Subcutaneous abdominal adipose tissue (tissue), 5 donors: ENCODE measurements around the gene VPS37B.

ENCODE experiments used
- H3K27ac ChIP-seq: one replicate; pipeline ENCODE4 v1.7.0; 2013; ENCODE audit warnings: low read depth, mild to moderate bottlenecking, inconsistent platforms, low read length, moderate library complexity
- H3K27me3 ChIP-seq, 5 donors: one replicate each; pipeline ENCODE4 v1.7.0; 2013; ENCODE audit warnings: low read length in 5 of 5, inconsistent platforms in 1 of 5; ENCODE audit not compliant: control insufficient read depth in 5 of 5, insufficient read depth in 4 of 5
- H3K36me3 ChIP-seq, 5 donors: one replicate each; pipeline ENCODE4 v1.7.0; 2013; ENCODE audit warnings: low read length in 5 of 5; ENCODE audit not compliant: control insufficient read depth in 5 of 5, insufficient read depth in 5 of 5
- H3K4me1 ChIP-seq, 5 donors: one replicate each; pipeline ENCODE4 v1.7.0; 2013; ENCODE audit warnings: low read length in 5 of 5, mild to moderate bottlenecking in 3 of 5, moderate library complexity in 1 of 5; ENCODE audit not compliant: control insufficient read depth in 5 of 5, insufficient read depth in 5 of 5
- H3K4me3 ChIP-seq, 5 donors: one replicate each; pipeline ENCODE4 v1.7.0; 2013; ENCODE audit warnings: low read length in 5 of 5, low read depth in 1 of 5
- H3K9ac ChIP-seq, 5 donors: one replicate each; pipeline ENCODE4 v1.7.0; 2013; ENCODE audit warnings: low read length in 5 of 5, mild to moderate bottlenecking in 4 of 5, moderate library complexity in 3 of 5
- H3K9me3 ChIP-seq, 5 donors: one replicate each; pipeline ENCODE4 v1.7.0; 2013; ENCODE audit warnings: low read length in 5 of 5; ENCODE audit not compliant: control insufficient read depth in 5 of 5
- donor health status: healthy.
- donor health status: healthy.
- donor health status: healthy.
- donor health status: healthy.
- donor health status: healthy.

VPS37B gene

DNA sequence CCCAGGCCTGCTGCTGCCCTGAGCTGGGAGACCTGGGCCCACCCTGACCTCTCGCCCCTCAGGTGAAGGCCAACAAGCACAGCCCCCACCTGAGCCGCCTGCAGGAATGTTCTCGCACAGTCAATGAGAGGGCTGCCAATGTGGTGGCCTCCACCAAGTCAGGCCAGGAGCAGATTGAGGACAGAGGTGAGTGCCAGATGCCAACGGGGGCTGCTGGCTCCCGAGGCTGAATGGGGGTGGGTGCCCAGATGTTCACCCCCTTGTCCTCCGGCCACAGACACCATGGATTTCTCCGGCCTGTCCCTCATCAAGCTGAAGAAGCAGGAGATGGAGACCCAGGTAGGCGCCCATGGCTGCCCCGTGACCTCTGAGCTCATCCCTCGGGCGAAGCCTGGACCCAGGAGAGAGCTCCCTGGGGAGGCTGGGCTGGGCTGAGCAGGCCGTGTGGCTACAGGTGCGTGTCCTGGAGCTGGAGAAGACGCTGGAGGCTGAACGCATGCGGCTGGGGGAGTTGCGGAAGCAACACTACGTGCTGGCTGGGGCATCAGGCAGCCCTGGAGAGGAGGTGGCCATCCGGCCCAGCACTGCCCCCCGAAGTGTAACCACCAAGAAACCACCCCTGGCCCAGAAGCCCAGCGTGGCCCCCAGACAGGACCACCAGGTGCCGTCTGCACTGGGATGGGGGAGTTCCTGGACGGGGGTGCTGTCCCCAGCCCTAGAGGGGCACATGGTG is 34.9 kb downstream of the VPS37B start:
- H3K36me3 ChIP-seq, result peaks cover 0 to 42% (median 20%) of the 10 kb centered on the region in 5 donors
- H3K4me1 ChIP-seq, result peaks cover 0 to 49% (median 28%) of the 10 kb centered on the region in 5 donors
- no peaks in the 10 kb centered on the region for H3K27me3 ChIP-seq

DNA sequence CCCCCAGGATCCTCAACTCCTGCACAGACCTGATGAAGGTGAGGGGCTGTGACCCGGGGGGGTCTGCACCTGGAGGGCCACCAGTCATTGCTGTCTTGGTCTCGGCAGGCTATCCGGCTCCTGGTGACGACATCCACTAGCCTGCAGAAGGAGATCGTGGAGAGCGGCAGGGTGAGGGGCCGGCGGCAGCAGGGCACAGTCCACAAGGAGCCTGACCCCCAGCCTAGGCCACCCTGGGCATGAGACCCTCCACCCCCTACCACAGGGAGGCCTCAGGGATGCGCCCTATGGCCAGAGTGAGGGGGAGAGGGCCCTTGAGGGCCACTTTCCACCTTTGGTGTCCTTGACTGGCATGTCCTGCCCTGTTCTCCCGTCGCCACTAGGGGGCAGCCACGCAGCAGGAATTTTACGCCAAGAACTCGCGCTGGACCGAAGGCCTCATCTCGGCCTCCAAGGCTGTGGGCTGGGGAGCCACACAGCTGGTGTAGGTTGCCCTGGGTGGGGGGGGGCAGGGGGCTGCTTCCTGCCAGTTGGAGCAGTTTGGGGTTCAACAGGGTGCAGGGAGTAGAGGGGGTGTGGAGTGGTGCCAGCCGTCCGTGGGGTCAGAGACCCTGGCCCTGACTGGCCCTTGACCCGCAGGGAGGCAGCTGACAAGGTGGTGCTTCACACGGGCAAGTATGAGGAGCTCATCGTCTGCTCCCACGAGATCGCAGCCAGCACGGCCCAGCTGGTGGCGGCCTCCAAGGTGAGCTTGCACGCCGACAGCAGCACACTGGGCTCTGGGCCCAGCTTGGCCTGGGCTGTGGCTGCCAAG is 35.7 kb downstream of the VPS37B start:
- Histone ChIP-seq H3K9ac (no peak overlapping the region), H3K27ac (no peak overlapping the region)

More for the DNA sequence above, 34.9 kb downstream of the VPS37B start:
- Histone ChIP-seq H3K9me3 (no peaks in the 10 kb centered on the region), H3K9ac (no peak overlapping the region), H3K27ac (no peak overlapping the region), H3K4me3 (no peak overlapping the region)

DNA sequence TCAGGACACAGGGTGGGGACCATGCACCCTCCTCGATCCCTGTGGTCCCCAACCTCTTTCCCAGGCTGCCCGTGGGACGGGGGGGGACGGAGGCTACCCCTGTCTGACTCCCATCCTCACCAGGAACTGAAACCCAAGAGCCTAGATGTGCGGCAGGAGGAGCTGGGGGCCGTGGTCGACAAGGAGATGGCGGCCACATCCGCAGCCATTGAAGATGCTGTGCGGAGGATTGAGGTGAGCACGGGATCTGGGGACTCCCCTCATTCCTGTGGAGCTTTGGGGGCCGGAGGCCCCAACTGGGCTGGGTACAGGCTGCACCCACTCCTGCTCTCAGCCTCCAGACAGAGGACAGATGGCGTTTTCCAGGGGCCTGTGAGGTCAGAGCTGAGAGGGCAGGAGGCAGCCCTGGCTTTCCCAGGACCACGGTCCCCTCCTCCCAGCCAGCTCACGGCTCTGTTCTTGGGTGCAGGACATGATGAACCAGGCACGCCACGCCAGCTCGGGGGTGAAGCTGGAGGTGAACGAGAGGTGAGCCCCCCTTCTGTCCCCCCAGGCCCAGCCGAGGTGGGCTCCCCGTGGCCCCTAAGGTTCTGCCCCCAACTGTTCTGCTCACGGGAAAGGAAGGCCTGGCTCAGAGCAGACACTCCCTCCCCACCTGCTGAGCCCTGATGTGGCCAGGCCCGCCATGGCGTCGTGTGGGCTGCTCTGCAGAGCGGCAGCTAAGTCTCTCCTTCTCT is 36.5 kb downstream of the VPS37B start:
- Histone ChIP-seq H3K27me3 (no peaks in the 10 kb centered on the region), H3K4me1 (peaks cover 0 to 37% (median 28%) of the 10 kb centered on the region in 5 donors), H3K27ac (no peak overlapping the region), H3K36me3 (peaks cover 0 to 44% (median 23%) of the 10 kb centered on the region in 5 donors), H3K9me3 (no peaks in the 10 kb centered on the region), H3K4me3 (no peak overlapping the region), H3K9ac (no peak overlapping the region)

More for the DNA sequence above, 35.7 kb downstream of the VPS37B start:
- peaks cover 0 to 41% (median 28%) of the 10 kb centered on the region in 5 donors for H3K4me1 ChIP-seq
- no peaks in the 10 kb centered on the region for H3K9me3 ChIP-seq
- H3K27me3 ChIP-seq, result no peaks in the 10 kb centered on the region
- peaks cover 0 to 43% (median 22%) of the 10 kb centered on the region in 5 donors for H3K36me3 ChIP-seq
- H3K4me3 ChIP-seq, result no peak overlapping the region

DNA sequence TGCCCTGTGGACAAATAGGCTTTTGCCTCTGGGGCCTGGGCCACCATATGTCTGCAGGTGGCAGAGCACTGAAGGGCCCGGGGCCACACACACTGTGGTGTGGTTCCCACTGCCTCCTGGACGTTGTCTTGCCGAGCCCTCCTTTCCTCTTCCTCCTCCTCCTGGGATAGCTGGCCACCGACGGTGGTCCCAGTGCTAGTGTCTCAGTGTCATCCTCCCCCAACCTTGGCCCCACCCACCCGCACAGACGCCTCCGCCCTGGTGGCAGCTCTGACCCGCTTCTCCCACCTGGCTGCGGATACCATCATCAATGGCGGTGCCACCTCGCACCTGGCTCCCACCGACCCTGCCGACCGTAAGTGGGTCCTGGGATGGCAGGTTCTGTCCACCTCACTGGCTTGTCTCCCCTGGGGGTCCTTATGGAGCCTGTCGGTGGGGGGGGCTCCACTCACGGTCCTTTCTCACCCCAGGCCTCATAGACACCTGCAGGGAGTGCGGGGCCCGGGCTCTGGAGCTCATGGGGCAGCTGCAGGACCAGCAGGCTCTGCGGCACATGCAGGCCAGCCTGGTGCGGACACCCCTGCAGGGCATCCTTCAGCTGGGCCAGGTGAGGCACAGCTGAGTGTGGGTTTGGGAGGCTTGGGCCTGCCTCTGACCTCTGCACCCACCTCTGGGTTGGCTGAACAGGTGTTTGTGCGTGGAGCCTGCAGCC is 37.2 kb downstream of the VPS37B start:
- no peak overlapping the region for H3K9ac ChIP-seq
- peaks cover 0 to 40% (median 29%) of the 10 kb centered on the region in 5 donors for H3K4me1 ChIP-seq
- H3K4me3 ChIP-seq, result no peak overlapping the region
- no peaks in the 10 kb centered on the region for H3K9me3 ChIP-seq
- H3K27me3 ChIP-seq, result no peaks in the 10 kb centered on the region
- peaks cover 0 to 46% (median 27%) of the 10 kb centered on the region in 5 donors for H3K36me3 ChIP-seq
- no peak overlapping the region for H3K27ac ChIP-seq

DNA sequence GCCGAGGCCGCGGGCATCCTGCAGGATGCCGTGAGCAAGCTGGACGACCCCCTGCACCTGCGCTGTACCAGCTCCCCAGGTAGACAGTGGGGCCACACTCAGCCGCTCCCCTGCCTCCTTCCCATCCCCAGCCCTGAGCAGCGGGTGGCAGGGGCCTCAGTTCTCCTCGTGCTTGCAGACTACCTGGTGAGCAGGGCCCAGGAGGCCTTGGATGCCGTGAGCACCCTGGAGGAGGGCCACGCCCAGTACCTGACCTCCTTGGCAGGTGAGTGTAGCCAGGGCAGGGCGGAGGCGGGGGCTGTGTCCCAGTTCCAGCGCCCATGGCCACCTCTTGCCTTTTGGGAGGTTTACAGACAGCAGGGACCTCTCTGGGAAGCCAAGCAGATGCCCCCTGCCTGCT is 37.8 kb downstream of the VPS37B start:
- Histone ChIP-seq H3K36me3 (peaks cover 0 to 47% (median 27%) of the 10 kb centered on the region in 5 donors), H3K9me3 (no peaks in the 10 kb centered on the region), H3K9ac (no peak overlapping the region), H3K27me3 (no peaks in the 10 kb centered on the region), H3K27ac (no peak overlapping the region), H3K4me1 (peaks cover 0 to 38% (median 29%) of the 10 kb centered on the region in 5 donors), H3K4me3 (no peak overlapping the region)

DNA sequence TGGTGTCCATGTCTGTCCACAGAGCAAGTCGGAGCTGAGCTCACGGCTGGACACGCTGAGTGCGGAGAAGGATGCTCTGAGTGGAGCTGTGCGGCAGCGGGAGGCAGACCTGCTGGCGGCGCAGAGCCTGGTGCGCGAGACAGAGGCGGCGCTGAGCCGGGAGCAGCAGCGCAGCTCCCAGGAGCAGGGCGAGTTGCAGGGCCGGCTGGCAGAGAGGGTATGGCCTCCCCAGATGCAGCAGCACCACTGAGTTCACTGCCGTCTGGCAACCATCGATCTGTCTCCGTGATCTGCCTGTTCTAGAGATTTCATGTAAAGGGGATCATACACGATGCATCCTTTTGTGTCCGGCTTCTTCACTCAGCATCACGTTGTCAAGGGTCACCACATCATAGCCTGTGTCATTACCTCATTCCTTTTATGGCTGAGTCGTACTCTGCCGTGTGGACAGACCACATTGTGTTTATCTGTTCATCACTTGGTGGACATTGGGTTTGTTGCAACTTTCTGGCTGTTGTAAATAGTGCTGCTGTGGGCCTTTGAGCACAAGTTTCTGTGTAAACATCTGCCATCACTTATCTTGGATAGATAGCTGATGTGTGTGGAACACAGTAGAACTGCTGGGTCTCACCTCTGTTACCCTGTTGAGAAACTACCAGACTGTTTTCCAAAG is 38.8 kb downstream of the VPS37B start:
- no peak overlapping the region for H3K27ac ChIP-seq
- H3K36me3 ChIP-seq, result peaks cover 0 to 47% (median 27%) of the 10 kb centered on the region in 5 donors

DNA sequence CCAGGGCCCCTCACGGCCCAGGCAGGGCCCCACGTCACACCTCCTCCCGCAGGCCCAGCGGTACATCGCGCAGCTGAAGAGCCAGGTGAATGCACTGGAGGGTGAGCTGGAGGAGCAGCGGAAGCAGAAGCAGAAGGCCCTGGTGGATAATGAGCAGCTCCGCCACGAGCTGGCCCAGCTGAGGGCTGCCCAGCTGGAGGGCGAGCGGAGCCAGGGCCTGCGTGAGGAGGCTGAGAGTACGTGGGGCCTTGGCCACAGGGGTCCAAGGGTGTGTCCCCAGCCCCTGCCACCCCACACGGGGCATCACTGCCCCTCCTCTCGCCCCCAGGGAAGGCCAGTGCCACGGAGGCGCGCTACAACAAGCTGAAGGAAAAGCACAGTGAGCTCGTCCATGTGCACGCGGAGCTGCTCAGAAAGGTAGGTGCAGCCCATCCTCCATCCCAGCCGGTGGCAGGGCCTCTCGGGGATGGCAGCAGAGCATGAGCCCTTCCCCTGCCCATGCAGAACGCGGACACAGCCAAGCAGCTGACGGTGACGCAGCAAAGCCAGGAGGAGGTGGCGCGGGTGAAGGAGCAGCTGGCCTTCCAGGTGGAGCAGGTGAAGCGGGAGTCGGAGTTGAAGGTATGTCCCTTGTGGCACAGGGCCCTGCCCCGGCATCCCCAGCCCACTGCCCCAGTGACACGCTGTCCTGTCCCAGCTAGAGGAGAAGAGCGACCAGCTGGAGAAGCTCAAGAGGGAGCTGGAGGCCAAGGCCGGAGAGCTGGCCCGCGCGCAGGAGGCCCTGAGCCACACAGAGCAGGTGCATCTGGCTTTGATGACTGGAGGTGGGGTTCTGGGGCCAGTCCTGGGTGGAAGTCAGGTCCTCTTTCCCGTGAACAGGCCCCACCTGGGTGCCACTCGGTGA is 39.7 kb downstream of the VPS37B start:
- Histone ChIP-seq H3K27me3 (peaks cover 0 to 3% (median 0%) of the 10 kb centered on the region in 5 donors), H3K27ac (no peak overlapping the region), H3K4me3 (no peak overlapping the region), H3K9ac (no peak overlapping the region), H3K36me3 (peaks cover 0 to 44% (median 27%) of the 10 kb centered on the region in 5 donors), H3K4me1 (peaks cover 5 to 37% (median 25%) of the 10 kb centered on the region in 5 donors), H3K9me3 (no peaks in the 10 kb centered on the region)

More for the DNA sequence above, 38.8 kb downstream of the VPS37B start:
- Histone ChIP-seq H3K9me3 (no peaks in the 10 kb centered on the region), H3K4me1 (peaks cover 3 to 39% (median 30%) of the 10 kb centered on the region in 5 donors), H3K9ac (no peak overlapping the region), H3K4me3 (no peak overlapping the region), H3K27me3 (peaks cover 0 to 3% (median 0%) of the 10 kb centered on the region in 5 donors)

DNA sequence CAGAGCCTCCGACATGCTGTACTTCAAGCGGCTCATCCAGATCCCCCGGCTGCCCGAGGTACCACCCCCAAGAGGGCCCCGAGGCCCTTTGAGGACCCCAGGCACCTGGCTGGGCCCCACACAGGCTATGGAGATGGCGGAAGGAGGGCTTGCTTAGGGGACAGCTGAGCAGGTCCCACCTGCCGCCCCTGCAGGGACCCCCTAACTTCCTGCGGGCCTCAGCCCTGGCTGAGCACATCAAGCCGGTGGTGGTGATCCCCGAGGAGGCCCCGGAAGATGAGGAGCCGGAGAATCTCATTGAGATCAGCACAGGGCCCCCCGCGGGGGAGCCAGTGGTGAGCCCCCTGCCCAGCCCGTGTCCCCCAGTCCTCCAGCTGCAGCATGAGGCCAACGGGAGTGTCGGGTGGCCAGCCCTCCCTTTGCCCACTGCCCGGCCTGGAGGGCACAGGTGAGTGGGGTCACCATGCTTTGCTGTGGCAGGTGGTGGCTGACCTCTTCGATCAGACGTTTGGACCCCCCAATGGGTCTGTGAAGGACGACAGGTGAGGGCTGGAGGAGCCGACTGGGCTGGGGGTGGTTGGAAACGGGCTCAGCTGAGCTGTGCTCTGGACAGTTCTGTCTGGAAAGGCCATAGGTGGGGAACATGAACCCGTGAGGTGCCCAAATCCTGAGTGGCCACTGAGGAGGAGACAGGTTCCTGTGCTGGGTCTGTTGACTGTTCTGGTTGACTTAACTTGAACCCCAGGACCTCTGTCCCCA is 40.7 kb downstream of the VPS37B start:
- H3K9ac ChIP-seq, result no peak overlapping the region
- H3K36me3 ChIP-seq, result peaks cover 0 to 43% (median 22%) of the 10 kb centered on the region in 5 donors
- peaks cover 5 to 35% (median 17%) of the 10 kb centered on the region in 5 donors for H3K4me1 ChIP-seq
- no peaks in the 10 kb centered on the region for H3K9me3 ChIP-seq
- H3K4me3 ChIP-seq, result no peak overlapping the region
- no peak overlapping the region for H3K27ac ChIP-seq
- H3K27me3 ChIP-seq, result peaks cover 0 to 3% (median 0%) of the 10 kb centered on the region in 5 donors
